Measurements from ENCODE around the gene FAM131B.

Gene FAM131B

GRCh38 chr7:143372070-143372469 is 9.6 kb upstream of the FAM131B start:
- Histone ChIP-seq H4K20me1 (ENCODE audit: insufficient read depth, low read length) (no peaks in the 10 kb centered on the region), H3K4me2 (ENCODE audit: low read depth, low read length) (no peak overlapping the region), H3F3A (ENCODE audit: insufficient read depth, low read length) (no peaks in the 10 kb centered on the region), H3K79me2 (ENCODE audit: low read length) (no peaks in the 10 kb centered on the region), H3K9me2 (replicated peaks; ENCODE audit: insufficient read depth, low read length) (no peaks in the 10 kb centered on the region), H3K9me3 (replicated peaks; ENCODE audit: insufficient read depth, low read length) (no peaks in the 10 kb centered on the region), H3K4me1 (ENCODE audit: low read length) (no peaks in the 10 kb centered on the region), H3K27me3 (replicated peaks; ENCODE audit: insufficient read depth, low read length) (no peaks in the 10 kb centered on the region), H2AFZ (ENCODE audit: low read length) (no peak overlapping the region), H3K36me3 (replicated peaks; ENCODE audit: insufficient read depth, low read length) (no peaks in the 10 kb centered on the region), H3K4me3 (ENCODE audit: low read length) (no peak overlapping the region), H3K27ac (ENCODE audit: low read length) (no peak overlapping the region), H3K9ac (ENCODE audit: low read length) (no peak overlapping the region)
- TF ChIP-seq CTCF (IDR thresholded peaks at IDR 0.05; ENCODE audit: low read length) (no peak), EZH2 (optimal IDR thresholded peaks at IDR 0.05; ENCODE audit: low read depth, low read length) (no peak), EZH2phosphoT487 (IDR thresholded peaks at IDR 0.05; ENCODE audit: low read length) (no peak)
- no peak for DNase-seq

- H3K79me2 ChIP-seq (ENCODE audit: low read length), result no peaks in the 10 kb centered on the region
- H4K20me1 ChIP-seq (ENCODE audit: insufficient read depth, low read length), result no peaks in the 10 kb centered on the region
- no peaks in the 10 kb centered on the region for H3K9me3 ChIP-seq (replicated peaks; ENCODE audit: insufficient read depth, low read length)
- H2AFZ ChIP-seq (ENCODE audit: low read length), result no peak overlapping the region
- H3K9ac ChIP-seq (ENCODE audit: low read length), result no peak overlapping the region
- no peaks in the 10 kb centered on the region for H3F3A ChIP-seq (ENCODE audit: insufficient read depth, low read length)
- no peak overlapping the region for H3K4me3 ChIP-seq (ENCODE audit: low read length)
- no peak for DNase-seq
- no peaks in the 10 kb centered on the region for H3K36me3 ChIP-seq (replicated peaks; ENCODE audit: insufficient read depth, low read length)
- no peaks in the 10 kb centered on the region for H3K27me3 ChIP-seq (replicated peaks; ENCODE audit: insufficient read depth, low read length)
- no peak overlapping the region for H3K27ac ChIP-seq (ENCODE audit: low read length)
- no peaks in the 10 kb centered on the region for H3K9me2 ChIP-seq (replicated peaks; ENCODE audit: insufficient read depth, low read length)
- H3K4me1 ChIP-seq (ENCODE audit: low read length), result no peaks in the 10 kb centered on the region
- no peak overlapping the region for H3K4me2 ChIP-seq (ENCODE audit: low read depth, low read length)
- TF ChIP-seq EZH2 (optimal IDR thresholded peaks at IDR 0.05; ENCODE audit: low read depth, low read length) (no peak), EZH2phosphoT487 (IDR thresholded peaks at IDR 0.05; ENCODE audit: low read length) (no peak), CTCF (IDR thresholded peaks at IDR 0.05; ENCODE audit: low read length) (no peak)
These were observed 7.5 kb upstream of the FAM131B start for GRCh38 chr7:143369678-143370651.

- Histone ChIP-seq H3K4me2 (ENCODE audit: low read depth, low read length) (no peak overlapping the region), H3K79me2 (ENCODE audit: low read length) (no peaks in the 10 kb centered on the region), H3K9me3 (replicated peaks; ENCODE audit: insufficient read depth, low read length) (no peaks in the 10 kb centered on the region), H3K9ac (ENCODE audit: low read length) (no peak overlapping the region), H2AFZ (ENCODE audit: low read length) (no peak overlapping the region), H4K20me1 (ENCODE audit: insufficient read depth, low read length) (no peaks in the 10 kb centered on the region), H3K4me3 (ENCODE audit: low read length) (no peak overlapping the region), H3K4me1 (ENCODE audit: low read length) (no peaks in the 10 kb centered on the region), H3K27me3 (replicated peaks; ENCODE audit: insufficient read depth, low read length) (peaks cover 4% of the 10 kb centered on the region), H3K9me2 (replicated peaks; ENCODE audit: insufficient read depth, low read length) (no peaks in the 10 kb centered on the region), H3F3A (ENCODE audit: insufficient read depth, low read length) (no peaks in the 10 kb centered on the region), H3K36me3 (replicated peaks; ENCODE audit: insufficient read depth, low read length) (no peaks in the 10 kb centered on the region), H3K27ac (ENCODE audit: low read length) (no peak overlapping the region)
- TF ChIP-seq CTCF (IDR thresholded peaks at IDR 0.05; ENCODE audit: low read length) (no peak), EZH2phosphoT487 (IDR thresholded peaks at IDR 0.05; ENCODE audit: low read length) (no peak), EZH2 (optimal IDR thresholded peaks at IDR 0.05; ENCODE audit: low read depth, low read length) (no peak)
- DNase-seq, result no peak
These were observed 5.9 kb upstream of the FAM131B start for GRCh38 chr7:143368387-143368786.

Measured in MM.1S (cell line).